NCI-H146 treated with DMSO at 0.1 percent for 48 hours (cell line): ENCODE results near the gene CRPPA.

Experiments used
- DNase-seq: peaks from one replicate; lab custom pipeline; 2025; ENCODE audit not compliant: unreplicated experiment; lab: John Stamatoyannopoulos, UW

Gene CRPPA

GRCh38 chr7:16423761-16424160, 2.4 kb upstream of the CRPPA start:
- no peak for DNase-seq

GRCh38 chr7:16422917-16423316, 1.6 kb upstream of the CRPPA start:
- DNase-seq: no peak

DNA sequence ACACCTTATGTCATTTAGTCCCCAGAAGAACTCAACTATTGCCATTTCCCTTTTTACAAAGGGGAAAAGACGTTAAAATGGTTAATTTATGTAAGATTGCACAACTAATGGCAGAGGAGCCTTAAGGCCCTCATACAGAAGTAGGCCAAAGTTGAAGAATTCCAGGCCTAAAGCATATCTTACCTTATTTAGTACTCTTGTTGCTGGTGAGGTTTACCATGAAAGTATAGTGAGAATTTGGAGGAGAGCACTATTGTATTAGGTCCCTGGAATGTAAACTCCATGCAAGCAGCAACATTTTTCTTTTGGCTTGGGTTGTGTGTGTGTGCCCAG, 731 bp upstream of the CRPPA start:
- no peak for DNase-seq

- no peak for DNase-seq
Observed at GRCh38 chr7:16420649-16421332, 547 bp downstream of the CRPPA start.

- DNase-seq: no peak
Observed at GRCh38 chr7:16420329-16420648, 1.0 kb downstream of the CRPPA start.

DNA sequence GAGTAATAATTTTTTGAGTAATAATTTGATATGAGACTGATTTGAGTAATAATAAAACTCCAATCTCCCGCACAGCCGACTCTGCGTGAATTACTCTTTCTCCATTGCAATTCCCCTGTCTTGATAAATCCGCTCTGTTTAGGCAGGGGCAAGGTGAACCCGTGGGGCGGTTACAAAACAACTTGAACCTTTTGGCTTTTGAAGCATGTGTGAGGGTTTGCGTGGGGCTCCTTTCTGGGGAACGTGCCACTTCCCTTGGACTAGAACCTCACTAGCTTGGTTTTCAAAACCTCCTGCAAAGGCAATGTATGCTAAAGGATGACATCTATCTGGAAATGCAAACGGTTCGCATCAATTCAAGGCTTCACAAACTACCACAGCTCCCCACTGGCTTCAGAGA, 1.5 kb downstream of the CRPPA start:
- DNase-seq: no peak

GRCh38 chr7:16419126-16419525, 2.2 kb downstream of the CRPPA start:
- DNase-seq: no peak

DNA sequence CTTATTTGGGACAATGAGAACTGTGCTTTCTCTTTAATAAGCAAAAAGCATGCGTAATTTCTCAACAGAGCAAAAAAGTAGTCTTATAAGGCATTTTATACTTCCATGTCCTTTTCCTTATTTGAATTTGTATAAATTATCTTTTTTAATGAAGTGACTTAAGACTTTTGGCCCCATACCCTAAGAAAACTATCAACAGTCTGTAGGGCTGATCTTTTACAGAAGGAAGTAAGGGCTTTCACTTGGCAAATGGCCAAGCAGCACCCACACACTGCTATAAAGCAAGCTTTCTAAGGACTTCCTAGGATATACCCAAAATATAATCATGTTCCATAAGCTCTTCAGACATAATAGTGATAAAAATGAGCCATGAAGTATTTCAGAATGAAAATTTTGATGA, 3.4 kb downstream of the CRPPA start:
- no peak for DNase-seq

- DNase-seq: no peak
Observed at GRCh38 chr7:16416289-16417282, 4.8 kb downstream of the CRPPA start.

DNA sequence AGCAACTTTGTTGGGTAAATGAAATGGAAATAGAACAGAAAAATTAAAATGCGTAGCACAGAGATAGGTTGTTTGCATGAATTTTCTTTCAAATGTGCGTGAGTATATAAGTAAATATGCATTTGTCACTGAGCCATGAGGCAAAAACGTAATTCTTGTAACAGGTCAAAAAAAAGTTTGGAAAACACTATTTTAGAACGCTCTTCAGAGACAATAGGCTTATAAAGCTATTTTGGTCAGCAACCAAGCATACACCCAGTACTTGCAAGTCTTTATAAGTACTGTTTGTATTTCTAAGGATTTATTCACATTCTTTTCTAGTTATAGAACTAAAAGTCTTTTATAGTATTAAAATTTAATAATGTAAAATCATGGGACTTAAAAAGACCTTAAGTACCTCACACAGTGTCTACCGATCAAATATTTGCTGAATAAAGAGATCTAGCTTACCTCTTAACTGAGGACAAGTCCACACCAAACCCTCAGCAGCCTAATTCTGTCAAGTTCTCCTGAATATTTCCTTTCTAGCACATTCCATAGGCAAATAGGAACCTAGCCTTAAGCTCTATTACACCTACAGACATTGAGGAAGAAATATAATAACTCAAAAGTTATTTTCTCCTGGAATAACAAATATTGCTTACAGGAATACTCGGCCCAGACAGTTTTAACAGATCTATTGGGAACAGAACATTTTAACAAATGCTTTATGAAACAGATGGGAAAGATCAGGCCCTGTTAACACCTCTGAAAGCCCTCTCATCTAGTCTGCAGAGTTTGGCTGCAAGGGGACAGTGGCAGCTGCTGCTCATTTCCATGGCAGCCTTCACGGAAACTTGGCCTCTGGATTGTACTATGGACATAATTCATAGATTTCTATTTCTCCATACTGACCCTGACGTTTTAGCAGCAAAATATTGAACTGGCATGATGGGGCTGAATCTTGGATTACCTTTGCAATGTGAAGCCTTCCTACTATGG, 8.8 kb downstream of the CRPPA start:
- DNase-seq: no peak

DNA sequence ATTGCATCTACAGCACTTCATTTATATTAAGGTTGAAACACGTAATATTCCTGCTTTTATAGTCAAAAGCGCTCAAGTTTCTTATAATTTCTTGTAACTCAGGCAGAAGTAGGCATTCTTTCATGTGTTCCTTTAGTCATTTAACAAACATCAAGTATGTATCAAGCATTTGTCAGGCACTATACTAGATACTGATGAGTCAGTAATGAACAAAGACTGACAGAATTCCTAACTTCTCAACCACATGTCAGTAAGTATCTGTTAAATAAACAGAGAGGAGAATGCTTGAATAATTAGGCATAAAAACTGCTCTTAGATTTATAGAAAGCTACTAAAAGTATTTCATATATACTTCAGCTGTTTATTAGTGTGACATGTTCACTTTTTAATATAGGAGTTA, 9.9 kb downstream of the CRPPA start:
- no peak for DNase-seq

DNA sequence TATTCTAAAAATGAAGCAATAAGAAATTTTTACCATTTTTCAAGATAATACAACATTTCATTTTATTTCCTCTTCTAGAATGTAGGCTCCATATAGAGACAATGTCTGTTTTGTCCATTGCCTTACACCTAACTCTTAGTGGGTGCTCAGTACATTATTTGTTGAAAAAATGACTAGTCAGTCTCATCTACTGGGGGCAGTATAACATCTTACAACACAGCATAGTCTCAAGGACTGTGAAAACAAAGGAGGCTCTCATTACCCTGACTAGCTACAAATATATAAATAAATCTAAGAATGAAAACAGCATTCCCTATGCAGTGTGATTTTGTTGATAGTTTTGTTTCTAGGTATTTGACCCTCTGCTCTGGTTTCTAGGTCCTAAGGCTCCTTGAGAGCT, 11.6 kb downstream of the CRPPA start:
- DNase-seq: no peak

GRCh38 chr7:16404636-16405035, 16.7 kb downstream of the CRPPA start:
- no peak for DNase-seq

DNA sequence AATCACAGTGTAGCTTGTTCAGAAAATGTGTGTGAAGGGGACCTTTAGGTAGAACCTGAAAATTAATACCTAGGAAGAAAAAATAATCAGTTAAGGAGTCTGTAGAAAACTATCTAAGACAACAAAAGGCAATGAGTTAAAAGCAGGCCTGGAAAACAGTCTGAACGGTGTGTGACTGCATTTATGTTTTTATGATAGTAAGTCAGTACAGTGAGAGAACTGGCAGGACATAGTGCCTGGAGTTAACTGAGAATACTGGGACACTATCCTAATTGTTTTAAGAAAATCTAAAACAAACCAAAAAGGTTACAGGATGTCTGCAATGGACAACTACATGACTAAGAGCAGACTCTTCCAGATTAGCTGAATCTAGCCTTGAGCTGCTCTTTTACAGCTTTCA, 17.9 kb downstream of the CRPPA start:
- DNase-seq: no peak

DNA sequence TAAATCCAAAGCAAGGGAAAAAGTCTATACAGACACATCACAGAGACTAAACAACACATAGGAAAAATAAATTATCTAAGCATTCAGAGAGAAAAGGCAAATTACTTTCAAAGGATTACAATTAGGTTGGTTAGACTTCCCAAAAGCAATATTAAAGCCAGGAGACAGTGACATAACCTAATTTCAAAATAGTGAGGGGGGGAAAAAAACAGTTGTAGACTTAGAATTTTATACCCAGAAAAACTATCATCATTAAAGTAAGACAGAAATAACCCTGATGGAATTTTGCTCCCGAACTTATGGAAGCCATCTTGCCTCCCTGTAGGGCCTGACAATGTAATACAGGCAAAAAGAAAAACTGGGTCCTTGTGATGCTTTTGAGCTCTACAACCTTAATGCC, 18.4 kb downstream of the CRPPA start:
- no peak for DNase-seq

- no peak for DNase-seq
Observed at GRCh38 chr7:16402091-16402490, 19.2 kb downstream of the CRPPA start.

DNA sequence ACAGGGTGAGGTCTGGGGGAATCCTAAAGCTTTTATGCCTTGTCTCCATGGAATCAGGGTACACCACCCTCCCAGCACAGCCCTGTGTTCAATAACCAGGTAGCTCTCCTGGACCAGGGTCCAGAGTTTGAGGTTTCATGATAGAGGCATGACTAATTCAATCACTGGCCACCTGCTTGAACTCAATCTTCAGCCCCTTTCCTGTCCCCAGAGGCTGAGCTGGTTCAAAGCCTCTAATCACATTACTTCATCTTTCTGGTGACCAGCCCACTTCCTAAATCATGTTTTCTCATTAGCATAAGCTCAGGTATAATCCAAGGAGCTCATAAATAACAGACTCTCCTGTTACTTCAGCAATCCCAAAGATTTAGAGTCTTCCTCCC, 20.5 kb downstream of the CRPPA start:
- DNase-seq: no peak

GRCh38 chr7:16399916-16400892, 21.1 kb downstream of the CRPPA start:
- no peak for DNase-seq

- no peak for DNase-seq
Observed at GRCh38 chr7:16399265-16399831, 22.0 kb downstream of the CRPPA start.
